BLaER1 treated with 17β-estradiol and CSF1 and Interleukin-3, amounts not matched to agents 10 nM and 100 nM (cell line): ENCODE data around the gene PODXL.
A peak's percentile ranks its signal among the peaks of the same experiment; 100 is the strongest.

Experiments
- H3K27ac ChIP-seq, 11 experiments: shearing (Covaris generic); formaldehyde crosslinking; 2 replicates each; pipeline ENCODE4 v1.8.1; 2022
- H3K27me3 ChIP-seq, 11 experiments: shearing (Covaris generic); formaldehyde crosslinking; 2 replicates each; pipeline ENCODE4 v1.8.1; 2022
- H3K36me3 ChIP-seq, 11 experiments: shearing (Covaris generic); formaldehyde crosslinking; 2 replicates each; pipeline ENCODE4 v1.8.1; 2022
- H3K4me1 ChIP-seq, 10 experiments: shearing (Covaris generic); formaldehyde crosslinking; 2 replicates each; pipeline ENCODE4 v1.8.1; 2022
- H3K4me2 ChIP-seq, 11 experiments: shearing (Covaris generic); formaldehyde crosslinking; 2 replicates each; pipeline ENCODE4 v1.8.1; 2022
- H3K4me3 ChIP-seq, 10 experiments: shearing (Covaris generic); formaldehyde crosslinking; 2 replicates each; pipeline ENCODE4 v1.8.1; 2022
- H3K9ac ChIP-seq, 11 experiments: shearing (Covaris generic); formaldehyde crosslinking; 2 replicates each; pipeline ENCODE4 v1.8.1; 2022
- H3K9me3 ChIP-seq, 11 experiments: shearing (Covaris generic); formaldehyde crosslinking; replicated peaks in 1 of 11; 2 replicates each; pipeline ENCODE4 v1.8.1; 2022
- H4K20me1 ChIP-seq, 11 experiments: shearing (Covaris generic); formaldehyde crosslinking; 2 replicates each; pipeline ENCODE4 v1.8.1; 2022
- Cebpa-rat ChIP-seq, 11 experiments: shearing (Covaris generic); IDR thresholded peaks; 2 replicates each; pipeline ENCODE4 v1.8.1; 2022

The PODXL gene

GRCh38 chr7:131462059-131462458, 94.4 kb downstream of the PODXL start:
- peaks cover 0 to 16% (median 7%) of the 10 kb centered on the region in 11 experiments; a peak in 9 of 22 replicates for H3K9me3 ChIP-seq
- H3K36me3 ChIP-seq = peaks cover 76 to 99% (median 86%) of the 10 kb centered on the region in 11 experiments
- peaks cover 0 to 9% (median 0%) of the 10 kb centered on the region in 10 experiments; a peak in 7 of 20 replicates for H3K4me1 ChIP-seq
- H3K27ac ChIP-seq = no peak overlapping the region
- H3K9ac ChIP-seq = no peak overlapping the region
- H3K27me3 ChIP-seq = no peaks in the 10 kb centered on the region
- TF ChIP-seq Cebpa-rat (IDR thresholded peaks at IDR 0.05) = no peak
- no peak overlapping the region for H3K4me3 ChIP-seq
- H3K4me2 ChIP-seq = no peak overlapping the region
- H4K20me1 ChIP-seq = peaks cover 0 to 11% (median 0%) of the 10 kb centered on the region in 11 experiments; a peak in 2 of 22 replicates

DNA sequence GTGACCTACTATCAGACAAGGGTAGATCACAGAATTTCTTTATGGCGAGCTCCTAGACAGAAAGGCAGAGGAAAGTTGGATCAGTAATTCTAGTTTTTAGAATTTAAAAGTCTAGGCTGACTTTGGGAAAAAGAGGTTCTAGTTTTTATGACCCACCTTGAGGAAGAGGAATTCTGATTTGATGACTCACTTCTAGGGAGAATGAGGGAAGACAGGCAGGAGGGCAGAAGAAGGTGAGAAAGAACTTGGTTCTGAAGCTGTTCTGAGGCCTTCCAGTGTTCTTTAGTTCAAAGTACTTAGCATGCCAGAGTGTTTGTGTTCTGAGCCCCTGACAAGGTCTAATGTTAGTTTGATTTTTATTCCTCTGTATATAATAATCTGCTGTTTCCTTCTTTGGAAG, 97.2 kb downstream of the PODXL start:
- Histone ChIP-seq H3K9ac (no peak overlapping the region), H4K20me1 (peaks cover 0 to 18% (median 0%) of the 10 kb centered on the region in 11 experiments; a peak in 3 of 22 replicates), H3K36me3 (peaks cover 63 to 96% (median 75%) of the 10 kb centered on the region in 11 experiments), H3K9me3 (peaks cover 0 to 16% (median 7%) of the 10 kb centered on the region in 11 experiments; a peak in 9 of 22 replicates), H3K4me3 (no peak overlapping the region), H3K27ac (no peak overlapping the region), H3K4me2 (no peak overlapping the region), H3K27me3 (no peaks in the 10 kb centered on the region), H3K4me1 (peaks cover 9 to 20% (median 16%) of the 10 kb centered on the region in 10 experiments; a peak in 18 of 20 replicates)
- TF ChIP-seq Cebpa-rat (IDR thresholded peaks at IDR 0.05) = no peak

DNA sequence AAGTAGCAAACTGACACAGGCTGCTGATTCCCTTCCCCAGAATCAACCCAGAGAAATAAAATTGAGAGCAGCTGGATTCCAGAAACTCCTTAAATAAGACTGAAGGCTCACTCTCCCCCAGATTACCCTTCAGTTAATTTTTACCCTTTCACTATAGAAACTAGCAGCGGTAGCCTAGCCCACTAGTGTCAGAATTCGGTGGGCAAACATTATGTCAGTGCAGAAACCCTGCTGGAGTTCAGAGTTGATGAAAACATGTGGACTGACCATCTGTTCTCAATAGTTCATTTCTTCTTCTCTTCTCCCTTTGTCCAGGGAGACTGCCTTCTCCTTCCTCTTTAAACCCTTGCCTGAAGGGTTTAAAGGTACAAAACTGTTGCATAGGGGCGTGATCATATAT, 100.1 kb downstream of the PODXL start:
- Histone ChIP-seq H4K20me1 (peaks cover 0 to 10% (median 0%) of the 10 kb centered on the region in 11 experiments; a peak in 3 of 22 replicates), H3K9ac (no peak overlapping the region), H3K36me3 (peaks cover 50 to 89% (median 71%) of the 10 kb centered on the region in 11 experiments; a peak in 21 of 22 replicates), H3K4me1 (peaks cover 9 to 23% (median 12%) of the 10 kb centered on the region in 10 experiments; a peak in 18 of 20 replicates), H3K4me3 (no peak overlapping the region), H3K4me2 (no peak overlapping the region), H3K27me3 (no peaks in the 10 kb centered on the region), H3K9me3 (peaks cover 0 to 5% (median 0%) of the 10 kb centered on the region in 11 experiments; a peak in 2 of 22 replicates), H3K27ac (no peak overlapping the region)
- no peak for TF ChIP-seq Cebpa-rat (IDR thresholded peaks at IDR 0.05)

DNA sequence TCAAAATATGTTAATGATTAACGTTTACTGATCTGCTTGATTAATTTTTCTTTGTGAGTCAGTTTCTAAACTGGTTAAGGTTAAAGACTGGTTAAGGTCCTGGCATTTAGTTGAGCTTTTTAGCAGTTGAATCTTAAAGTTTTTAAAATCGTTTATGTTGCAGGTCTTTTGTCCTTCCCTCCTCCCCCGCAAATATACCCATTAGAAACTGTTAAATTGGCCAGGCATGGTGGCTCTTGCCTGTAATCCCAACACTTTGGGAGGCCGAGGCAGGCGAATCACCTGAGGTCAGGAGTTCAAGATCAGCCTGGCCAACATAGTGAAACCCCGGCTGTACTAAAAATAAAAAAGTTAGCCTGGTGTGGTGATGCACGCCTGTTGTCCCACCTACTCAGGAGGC, 100.9 kb downstream of the PODXL start:
- Histone ChIP-seq H3K36me3 (peaks cover 46 to 86% (median 67%) of the 10 kb centered on the region in 11 experiments; a peak in 21 of 22 replicates), H3K9me3 (peaks cover 0 to 3% (median 0%) of the 10 kb centered on the region in 11 experiments; a peak in 1 of 22 replicates), H3K4me2 (peak overlapping the region in 4 of 11 experiments; percentile 26 to 65 (median 58); a peak in 5 of 22 replicates), H3K27ac (no peak overlapping the region), H3K27me3 (no peaks in the 10 kb centered on the region), H4K20me1 (peaks cover 0 to 10% (median 0%) of the 10 kb centered on the region in 11 experiments; a peak in 3 of 22 replicates), H3K4me3 (no peak overlapping the region), H3K4me1 (peaks cover 9 to 23% (median 12%) of the 10 kb centered on the region in 10 experiments; a peak in 18 of 20 replicates), H3K9ac (no peak overlapping the region)
- TF ChIP-seq Cebpa-rat (IDR thresholded peaks at IDR 0.05) = no peak

DNA sequence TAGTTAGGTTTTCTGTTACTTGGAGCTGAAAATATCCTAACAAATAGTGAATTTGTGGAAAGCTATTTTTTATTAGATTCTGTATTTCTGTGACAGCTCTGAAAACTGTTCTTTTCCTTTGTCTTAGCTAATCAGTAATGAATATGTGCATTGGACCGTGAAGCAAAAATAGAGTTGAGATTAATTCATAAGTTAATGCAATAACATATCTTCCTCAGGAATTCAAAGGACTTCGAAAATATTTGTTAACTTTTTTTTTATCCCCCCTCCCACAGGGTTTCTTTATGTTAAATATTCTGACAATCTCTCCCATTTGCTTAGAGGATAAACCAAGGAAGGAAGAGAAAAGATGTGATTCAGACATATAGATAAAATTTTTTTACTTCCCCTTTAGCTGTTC, 101.4 kb downstream of the PODXL start:
- H3K4me2 ChIP-seq = peak overlapping the region in 9 of 11 experiments; percentile 7 to 65 (median 34); a peak in 16 of 22 replicates
- no peaks in the 10 kb centered on the region for H3K27me3 ChIP-seq
- TF ChIP-seq Cebpa-rat (IDR thresholded peaks at IDR 0.05) = no peak
- peaks cover 0 to 12% (median 0%) of the 10 kb centered on the region in 11 experiments; a peak in 3 of 22 replicates for H4K20me1 ChIP-seq
- H3K9me3 ChIP-seq = no peaks in the 10 kb centered on the region
- no peak overlapping the region for H3K9ac ChIP-seq
- peaks cover 43 to 86% (median 67%) of the 10 kb centered on the region in 11 experiments; a peak in 21 of 22 replicates for H3K36me3 ChIP-seq
- H3K4me1 ChIP-seq = peaks cover 9 to 23% (median 12%) of the 10 kb centered on the region in 10 experiments; a peak in 18 of 20 replicates
- no peak overlapping the region for H3K4me3 ChIP-seq
- no peak overlapping the region for H3K27ac ChIP-seq

DNA sequence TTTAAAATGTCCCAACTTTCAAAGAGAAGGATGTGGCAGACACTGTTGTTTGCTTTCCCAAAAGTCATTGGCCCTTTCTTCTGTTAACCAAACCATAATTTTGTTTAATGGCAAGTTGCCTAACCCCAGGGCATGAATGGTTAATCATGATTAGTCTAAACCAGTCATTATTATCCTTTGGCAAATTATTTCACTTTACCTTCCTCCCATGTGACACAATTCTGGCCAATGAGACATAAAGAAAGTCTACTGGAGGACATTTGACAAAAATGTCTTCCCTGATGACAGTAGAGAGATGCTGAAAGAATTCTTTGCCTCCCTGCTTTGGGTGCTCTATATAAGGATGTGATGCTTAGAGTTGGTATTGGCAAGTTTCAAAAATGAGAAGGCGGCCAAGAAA, 101.9 kb downstream of the PODXL start:
- Histone ChIP-seq H3K27me3 (no peaks in the 10 kb centered on the region), H3K4me1 (peaks cover 9 to 23% (median 12%) of the 10 kb centered on the region in 10 experiments; a peak in 18 of 20 replicates), H3K9me3 (no peaks in the 10 kb centered on the region), H4K20me1 (peaks cover 0 to 17% (median 0%) of the 10 kb centered on the region in 11 experiments; a peak in 3 of 22 replicates), H3K27ac (no peak overlapping the region), H3K36me3 (peaks cover 46 to 86% (median 69%) of the 10 kb centered on the region in 11 experiments), H3K9ac (no peak overlapping the region), H3K4me2 (peak overlapping the region; percentile 3 to 65 (median 26); a peak in 17 of 22 replicates), H3K4me3 (no peak overlapping the region)
- no peak for TF ChIP-seq Cebpa-rat (IDR thresholded peaks at IDR 0.05)
